H9 (cell line): ENCODE measurements around the gene TCN2. TPM values are rescaled to one million over a fixed set of nuclear protein-coding genes. Genes with fewer than 3 reads are reported as not detected.

Source experiments
- DNase-seq: peaks from one replicate; pipeline ENCODE4 v3.0.0-alpha.2; 2017
- H2AFZ ChIP-seq: one replicate; pipeline ENCODE4 v1.6.1; 2013; ENCODE audit warnings: mild to moderate bottlenecking, low read length, control low read depth, moderate library complexity
- H2AK5ac ChIP-seq: 2 replicates; pipeline ENCODE4 v1.6.1; 2013; ENCODE audit warnings: low read length, control low read depth, mixed read lengths; ENCODE audit not compliant: insufficient read length
- H2BK120ac ChIP-seq: one replicate; pipeline ENCODE4 v1.6.1; 2013; ENCODE audit warnings: low read depth, mild to moderate bottlenecking, low read length, control low read depth, inconsistent platforms; ENCODE audit not compliant: poor library complexity, severe bottlenecking
- H2BK12ac ChIP-seq: 2 replicates; pipeline ENCODE4 v1.6.1; 2013; ENCODE audit warnings: low read length, control low read depth, mixed read lengths, low read depth; ENCODE audit not compliant: insufficient read length
- H2BK15ac ChIP-seq: 2 replicates; pipeline ENCODE4 v1.6.1; 2013; ENCODE audit warnings: low read depth, low read length, control low read depth
- H2BK20ac ChIP-seq: one replicate; pipeline ENCODE4 v1.6.1; 2013; ENCODE audit warnings: low read depth, mild to moderate bottlenecking, low read length, control low read depth, inconsistent platforms; ENCODE audit not compliant: poor library complexity, severe bottlenecking
- H2BK5ac ChIP-seq: 2 replicates; pipeline ENCODE4 v1.6.1; 2013; ENCODE audit warnings: low read length, control low read depth, mixed read lengths; ENCODE audit not compliant: insufficient read length
- H3K14ac ChIP-seq: 2 replicates; pipeline ENCODE4 v1.6.1; 2013; ENCODE audit warnings: low read length, control low read depth; ENCODE audit not compliant: insufficient read depth
- H3K18ac ChIP-seq: 2 replicates; pipeline ENCODE4 v1.6.1; 2013; ENCODE audit warnings: low read depth, mild to moderate bottlenecking, mixed read lengths, low read length, control low read depth; ENCODE audit not compliant: insufficient read length
- H3K23ac ChIP-seq: 2 replicates; pipeline ENCODE4 v1.6.1; 2013; ENCODE audit warnings: low read length, control low read depth, mixed read lengths, low read depth; ENCODE audit not compliant: insufficient read length
- H3K23me2 ChIP-seq: 2 replicates; pipeline ENCODE4 v1.6.1; 2013; ENCODE audit warnings: low read depth, mild to moderate bottlenecking, mixed read lengths, low read length, control low read depth; ENCODE audit not compliant: insufficient read length, poor library complexity, severe bottlenecking
- H3K27ac ChIP-seq: 2 replicates; pipeline ENCODE4 v1.5.1; 2013; ENCODE audit warnings: low read length, control low read depth, mixed read lengths, low read depth; ENCODE audit not compliant: insufficient read length
- H3K27me3 ChIP-seq: 2 replicates; pipeline ENCODE4 v1.6.1; 2013; ENCODE audit warnings: low read length, control low read depth, inconsistent platforms; ENCODE audit not compliant: insufficient read depth
- H3K4ac ChIP-seq: 2 replicates; pipeline ENCODE4 v1.6.1; 2013; ENCODE audit warnings: low read depth, mild to moderate bottlenecking, control low read depth, inconsistent platforms, low read length, moderate library complexity
- H3K4me1 ChIP-seq: 2 replicates; pipeline ENCODE4 v1.6.1; 2013; ENCODE audit warnings: low read length, control low read depth, inconsistent platforms; ENCODE audit not compliant: insufficient read depth
- H3K4me2 ChIP-seq: 2 replicates; pipeline ENCODE4 v1.6.1; 2013; ENCODE audit warnings: low read length, control low read depth, mixed read lengths; ENCODE audit not compliant: insufficient read length, insufficient read depth
- H3K56ac ChIP-seq: 2 replicates; pipeline ENCODE4 v1.6.1; 2013; ENCODE audit warnings: low read depth, mild to moderate bottlenecking, mixed read lengths, low read length, control low read depth; ENCODE audit not compliant: insufficient read length
- H3K79me1 ChIP-seq: 2 replicates; pipeline ENCODE4 v1.6.1; 2013; ENCODE audit warnings: low read depth, mild to moderate bottlenecking, moderate library complexity, low read length, control low read depth, inconsistent platforms; ENCODE audit not compliant: insufficient read depth, poor library complexity, severe bottlenecking
- H3K79me2 ChIP-seq: 2 replicates; pipeline ENCODE4 v1.6.1; 2013; ENCODE audit warnings: low read length, control low read depth, inconsistent platforms; ENCODE audit not compliant: insufficient read depth
- H3K9ac ChIP-seq: 2 replicates; pipeline ENCODE4 v1.6.1; 2013; ENCODE audit warnings: low read length, control low read depth, mixed read lengths; ENCODE audit not compliant: insufficient read length; ENCODE audit errors: extremely low read depth
- H3K9me3 ChIP-seq: one replicate; pipeline ENCODE4 v1.6.1; 2013; ENCODE audit warnings: low read depth, low read length, inconsistent platforms; ENCODE audit not compliant: control insufficient read depth
- H3T11ph ChIP-seq: one replicate; pipeline ENCODE4 v1.6.1; 2013; ENCODE audit warnings: mild to moderate bottlenecking, low read length, control low read depth, inconsistent platforms
- H4K20me1 ChIP-seq: one replicate; pipeline ENCODE4 v1.6.1; 2013; ENCODE audit not compliant: control insufficient read depth, insufficient read length, insufficient read depth
- H4K5ac ChIP-seq: 2 replicates; pipeline ENCODE4 v1.6.1; 2013; ENCODE audit warnings: low read depth, mild to moderate bottlenecking, mixed read lengths, low read length, control low read depth; ENCODE audit not compliant: insufficient read length
- H4K8ac ChIP-seq: replicated peaks from 2 replicates; pipeline ENCODE4 v1.6.1; 2013; ENCODE audit warnings: low read length, control low read depth, mixed read lengths, low read depth; ENCODE audit not compliant: insufficient read length
- H4K91ac ChIP-seq: 2 replicates; pipeline ENCODE4 v1.6.1; 2013; ENCODE audit warnings: low read depth, mild to moderate bottlenecking, moderate library complexity, mixed read lengths, low read length, control low read depth; ENCODE audit not compliant: insufficient read length
- H3K27ac Mint-ChIP-seq, 3 experiments: 2 replicates in 2 of 3; 3 replicates in 1 of 3; pipeline ENCODE4 v1.8.0; 2020 to 2021; ENCODE audit warnings: mixed read lengths in 3 of 3, mild to moderate bottlenecking in 1 of 3, moderate library complexity in 1 of 3
- H3K27me3 Mint-ChIP-seq: 2 replicates; pipeline ENCODE4 v1.8.0; 2021; ENCODE audit warnings: low read depth, mild to moderate bottlenecking, moderate library complexity, mixed read lengths
- H3K36me3 Mint-ChIP-seq, 3 experiments: 2 replicates in 2 of 3; 3 replicates in 1 of 3; pipeline ENCODE4 v1.8.0; 2020 to 2021; ENCODE audit warnings: low read depth in 3 of 3, mixed read lengths in 3 of 3; ENCODE audit not compliant: insufficient read depth in 1 of 3
- H3K4me1 Mint-ChIP-seq, 2 experiments: 2 replicates each; pipeline ENCODE4 v1.8.0; 2020; ENCODE audit warnings: mixed read lengths in 2 of 2
- H3K4me3 Mint-ChIP-seq, 2 experiments: 2 replicates in 1 of 2; 3 replicates in 1 of 2; pipeline ENCODE4 v1.8.0; 2020 to 2021; ENCODE audit warnings: mild to moderate bottlenecking in 2 of 2, mixed read lengths in 2 of 2, moderate library complexity in 1 of 2
- H3K9me3 Mint-ChIP-seq, 2 experiments: 2 replicates in 1 of 2; 3 replicates in 1 of 2; pipeline ENCODE4 v1.8.0; 2020; ENCODE audit warnings: mild to moderate bottlenecking in 2 of 2, mixed read lengths in 2 of 2, moderate library complexity in 1 of 2
- CTCF ChIP-seq: fragments of 200-600 bp; sonication (generic); conservative IDR thresholded peaks from 3 replicates; pipeline ENCODE4 v1.8.0; 2021; ENCODE audit warnings: antibody characterized with exemption, mild to moderate bottlenecking
- WGBS: extraction: QIAGEN DNeasy Blood & Tissue Kit; methylation state at CpG from one replicate; pipeline ENCODE4 v1.1.7; 2013; ENCODE audit warnings: missing lambda C conversion rate, low lambda C conversion rate, mixed read lengths; ENCODE audit not compliant: insufficient read length; ENCODE audit errors: extremely low coverage; 5-methylcytosine and 5-hydroxymethylcytosine counted together
- total RNA-seq: library from RNA; stranded (reverse); gene quantifications from 2 replicates; pipeline ENCODE4 v1.2.1, GENCODE V29; 2021

TCN2 gene
- total RNA-seq, 1 experiment from 2014 or later = 42.2 TPM

GRCh38 chr22:30635273-30636225 is 28.6 kb downstream of the TCN2 start, which contains the start of gene SLC35E4:
Gene SLC35E4 (plus strand): TSS chr22:30635781. CDS start chr22:30636451, 670 bp downstream.
- peaks cover 12 to 15% of the 10 kb centered on the region in 2 experiments for H3K9me3 Mint-ChIP-seq
- H4K8ac ChIP-seq = no peak within 1 kb of the TSS

More at GRCh38 chr22:30635273-30636225, 28.6 kb downstream of the TCN2 start, which contains the start of gene SLC35E4:
- Histone ChIP-seq H3K27ac (no peak within 1 kb of the TSS), H4K5ac (no peak within 1 kb of the TSS), H4K91ac (no peak within 1 kb of the TSS), H2AFZ (no peak within 1 kb of the TSS), H2BK20ac (no peak within 1 kb of the TSS), H3K4me1 (no peaks in the 10 kb centered on the region), H3K9ac (peak within 1 kb of the TSS; percentile 27), H2BK120ac (no peak within 1 kb of the TSS), H2BK12ac (no peak within 1 kb of the TSS), H3K56ac (no peak within 1 kb of the TSS), H3K79me1 (no peaks in the 10 kb centered on the region), H3K18ac (no peak within 1 kb of the TSS), H4K20me1 (no peaks in the 10 kb centered on the region), H3K4ac (no peak within 1 kb of the TSS), H2AK5ac (no peak within 1 kb of the TSS), H3K79me2 (no peaks in the 10 kb centered on the region), H3K9me3 (no peaks in the 10 kb centered on the region), H3K23ac (no peak within 1 kb of the TSS), H2BK15ac (no peak within 1 kb of the TSS), H3K14ac (no peak within 1 kb of the TSS; the same call in 1 of the 2 replicates), H3K4me2 (peak within 1 kb of the TSS; percentile 50), H2BK5ac (no peak within 1 kb of the TSS), H3T11ph (no peak within 1 kb of the TSS), H3K23me2 (peaks cover 12% of the 10 kb centered on the region), H3K27me3 (no peaks in the 10 kb centered on the region; the same call in 1 of the 2 replicates)
- H3K27ac Mint-ChIP-seq = no peak within 1 kb of the TSS; a peak in 1 of 7 replicates
- no CpG with 5 or more reads among the region's 75 CpGs for WGBS
- DNase-seq = peak; percentile 92
- H3K27me3 Mint-ChIP-seq = peaks cover 10% of the 10 kb centered on the region
- TF ChIP-seq CTCF = peak; percentile 38; the same call in 1 of the 3 replicates
- peak within 1 kb of the TSS; percentile 64 to 80 for H3K4me3 Mint-ChIP-seq
- peaks cover 10 to 22% (median 21%) of the 10 kb centered on the region in 3 experiments; a peak in 6 of 7 replicates for H3K36me3 Mint-ChIP-seq
- H3K4me1 Mint-ChIP-seq = peaks cover 25 to 31% of the 10 kb centered on the region in 2 experiments
